Activated CD8-positive, alpha-beta memory T cell treated with anti-CD3 and anti-CD28 coated beads, Interleukin-2, amount 50 U/mL, for 48 hours (primary cell): ENCODE results near the gene PAQR4.
A peak's percentile ranks its signal among the peaks of the same experiment; 100 is the strongest.

Experiments used
- DNase-seq: peaks from one replicate; pipeline ENCODE4 v3.0.0-alpha.2; 2020

PAQR4 gene

DNA sequence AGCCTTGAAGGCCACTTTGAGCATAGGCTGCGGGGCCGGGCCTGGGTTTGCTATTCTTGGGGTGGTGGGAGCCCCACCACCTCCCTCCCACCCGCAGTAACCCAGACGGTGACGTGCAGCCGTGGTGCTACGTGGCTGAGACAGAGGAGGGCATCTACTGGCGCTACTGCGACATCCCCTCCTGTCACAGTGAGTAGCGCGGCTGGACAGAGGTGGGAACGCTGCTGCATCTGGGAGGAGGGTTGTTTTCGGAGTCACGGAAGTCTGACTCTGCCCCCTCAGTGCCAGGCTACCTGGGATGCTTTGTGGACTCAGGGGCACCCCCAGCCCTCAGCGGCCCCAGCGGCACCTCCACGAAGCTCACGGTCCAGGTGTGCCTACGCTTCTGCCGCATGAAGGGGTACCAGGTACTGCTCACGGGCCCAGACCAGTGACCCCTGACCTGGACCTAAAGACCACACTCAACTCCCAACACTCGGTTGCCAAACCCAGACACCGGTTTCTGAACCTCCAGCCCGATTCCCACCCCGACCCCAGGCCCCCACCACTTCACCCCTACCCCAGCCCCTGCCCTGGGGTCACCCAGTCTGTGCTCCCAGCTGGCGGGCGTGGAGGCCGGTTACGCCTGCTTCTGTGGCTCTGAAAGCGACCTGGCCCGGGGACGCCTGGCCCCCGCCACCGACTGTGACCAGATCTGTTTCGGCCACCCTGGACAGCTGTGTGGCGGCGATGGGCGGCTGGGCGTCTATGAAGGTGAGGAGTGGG lies 2.9 kb upstream of the PAQR4 start:
- no peak for DNase-seq

- DNase-seq, result no peak
Observed at GRCh38 chr16:2966808-2967191, 2.3 kb upstream of the PAQR4 start.

DNA sequence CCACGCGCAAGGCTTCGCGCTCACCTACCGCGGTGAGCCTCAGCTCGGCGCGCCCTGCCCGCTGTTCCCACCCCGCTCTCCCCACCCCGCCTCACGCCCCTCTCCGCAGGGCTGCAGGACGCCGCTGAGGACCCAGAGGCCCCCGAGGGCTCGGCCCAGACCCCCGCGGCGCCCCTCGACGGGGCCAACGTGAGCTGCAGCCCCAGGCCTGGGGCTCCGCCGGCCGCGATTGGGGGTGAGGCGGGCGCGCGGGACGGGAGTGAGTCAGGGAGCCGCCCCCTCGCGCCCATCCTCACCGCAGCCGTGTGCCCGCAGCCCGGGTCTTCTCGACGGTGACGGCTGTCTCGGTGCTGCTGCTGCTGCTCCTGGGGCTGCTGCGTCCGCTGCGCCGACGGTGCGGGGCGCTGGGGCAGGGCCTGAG lies 1.9 kb upstream of the PAQR4 start:
- no peak for DNase-seq

DNA sequence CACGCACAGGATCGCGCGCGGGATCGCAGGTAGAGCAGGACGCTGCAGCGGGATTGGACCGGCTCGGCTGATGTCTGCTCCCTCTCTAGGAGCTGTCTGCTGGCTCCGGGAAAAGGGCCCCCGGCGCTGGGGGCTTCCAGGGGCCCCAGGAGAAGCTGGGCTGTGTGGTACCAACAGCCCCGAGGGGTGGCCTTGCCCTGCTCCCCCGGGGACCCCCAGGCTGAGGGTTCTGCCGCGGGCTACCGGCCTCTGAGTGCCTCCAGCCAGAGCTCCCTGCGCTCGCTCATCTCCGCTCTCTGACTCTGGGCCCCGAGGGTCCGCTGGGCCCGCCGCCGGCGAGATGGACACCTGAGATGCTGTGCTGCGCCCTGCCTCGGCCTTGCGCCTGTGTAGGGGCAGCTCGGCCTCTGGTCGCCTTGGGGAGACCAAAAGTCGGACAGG lies 1.4 kb upstream of the PAQR4 start:
- no peak for DNase-seq

DNA sequence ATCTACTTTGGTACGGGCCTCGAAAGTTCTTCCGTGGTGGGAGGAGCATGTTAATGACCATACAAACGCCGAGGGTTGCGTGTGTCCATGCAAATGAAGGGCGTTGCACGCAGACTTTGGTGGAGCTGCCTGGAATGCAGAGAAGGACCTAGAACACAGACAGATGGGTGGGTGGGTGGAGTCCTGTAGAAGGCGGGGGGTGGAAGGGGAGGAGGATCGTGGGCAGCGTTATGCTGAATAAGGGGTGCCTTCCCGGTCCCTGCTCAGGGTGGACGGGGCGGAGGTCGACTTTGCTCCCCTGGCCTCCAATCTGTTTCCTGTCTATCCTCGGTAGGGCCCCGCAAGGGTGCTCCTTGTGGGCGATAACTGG lies 795 bp upstream of the PAQR4 start:
- no peak for DNase-seq

GRCh38 chr16:2969545-2970521 lies 685 bp downstream of the PAQR4 start:
- DNase-seq, result peak; percentile 93

DNA sequence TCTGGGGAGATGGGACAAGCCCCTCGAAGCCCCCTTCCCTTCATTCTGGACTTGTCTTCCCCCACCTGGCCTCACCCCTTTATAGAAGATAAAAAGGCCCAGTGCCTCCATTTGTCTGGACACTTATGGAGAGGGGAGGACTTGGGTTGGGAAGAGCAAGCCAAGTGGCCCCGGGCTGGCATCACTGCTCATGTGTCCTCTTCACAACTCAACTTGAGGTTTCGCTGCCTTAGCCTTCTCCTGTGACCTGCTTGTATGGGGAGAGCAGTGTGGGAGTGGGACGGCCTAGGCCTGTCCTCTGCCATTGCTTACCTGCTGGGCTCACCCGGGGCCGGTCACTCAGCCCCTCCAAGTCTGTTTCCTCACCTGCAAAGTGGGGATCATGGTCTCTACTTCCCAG lies 1.4 kb downstream of the PAQR4 start:
- no peak for DNase-seq

- DNase-seq, result peak; percentile 63
Observed at GRCh38 chr16:2971134-2971984, 2.2 kb downstream of the PAQR4 start.

GRCh38 chr16:2971985-2972784 lies 3.0 kb downstream of the PAQR4 start:
- DNase-seq, result no peak

DNA sequence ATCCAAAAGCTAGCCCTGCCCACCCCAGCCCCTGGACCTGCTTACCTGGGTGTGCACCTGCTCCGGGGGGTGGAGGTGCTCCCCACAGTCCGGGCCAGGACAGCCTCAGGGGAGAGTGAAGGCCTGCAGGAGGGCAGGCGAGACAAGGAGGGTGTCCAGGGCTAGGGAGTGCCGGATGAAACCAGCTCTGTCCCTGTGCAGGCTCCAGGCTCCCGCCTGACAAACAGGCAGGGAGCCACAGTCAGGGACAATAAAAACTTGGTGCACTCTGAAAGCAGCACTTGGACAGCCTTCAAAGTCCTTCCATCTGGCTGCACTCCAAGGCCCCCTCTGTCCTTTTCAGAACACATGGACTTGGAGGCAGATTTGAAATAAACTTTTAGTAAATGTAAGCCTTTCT lies 3.9 kb downstream of the PAQR4 start:
- no peak for DNase-seq

DNA sequence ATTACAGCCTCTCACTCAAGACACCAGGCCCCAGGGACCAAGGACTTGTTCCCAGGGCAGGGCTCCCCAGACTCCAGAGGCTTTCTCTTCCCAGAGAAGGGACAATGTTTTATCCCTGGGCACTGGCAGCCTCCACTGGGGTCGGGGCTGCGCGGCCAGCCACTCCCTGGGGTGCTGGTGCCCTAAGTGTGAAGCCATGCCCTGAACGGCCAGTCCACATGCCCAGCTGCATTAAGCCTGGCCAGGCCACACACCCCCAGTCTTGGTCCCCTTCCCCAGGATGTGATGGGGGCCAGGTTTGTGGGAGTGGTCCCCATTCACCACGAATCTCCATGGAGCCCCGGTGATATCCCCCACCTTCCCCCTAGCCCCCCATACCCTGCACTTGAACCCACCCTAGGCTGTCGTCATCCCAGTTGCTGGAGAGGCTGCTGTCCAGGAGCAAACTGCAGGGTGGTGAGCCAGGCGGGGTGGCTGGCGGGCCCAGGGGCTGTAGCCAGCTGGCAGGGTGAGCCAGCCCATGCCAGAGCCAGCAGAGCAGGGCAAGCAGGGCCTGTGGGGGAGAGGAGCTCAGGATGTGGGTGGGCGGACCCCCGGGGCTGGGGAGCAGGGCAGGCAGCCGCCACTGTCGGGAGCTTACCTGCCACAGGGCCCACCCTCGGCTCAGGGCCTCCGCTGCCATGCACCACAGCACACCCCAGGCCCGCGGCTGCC lies 4.6 kb downstream of the PAQR4 start:
- no peak for DNase-seq

DNA sequence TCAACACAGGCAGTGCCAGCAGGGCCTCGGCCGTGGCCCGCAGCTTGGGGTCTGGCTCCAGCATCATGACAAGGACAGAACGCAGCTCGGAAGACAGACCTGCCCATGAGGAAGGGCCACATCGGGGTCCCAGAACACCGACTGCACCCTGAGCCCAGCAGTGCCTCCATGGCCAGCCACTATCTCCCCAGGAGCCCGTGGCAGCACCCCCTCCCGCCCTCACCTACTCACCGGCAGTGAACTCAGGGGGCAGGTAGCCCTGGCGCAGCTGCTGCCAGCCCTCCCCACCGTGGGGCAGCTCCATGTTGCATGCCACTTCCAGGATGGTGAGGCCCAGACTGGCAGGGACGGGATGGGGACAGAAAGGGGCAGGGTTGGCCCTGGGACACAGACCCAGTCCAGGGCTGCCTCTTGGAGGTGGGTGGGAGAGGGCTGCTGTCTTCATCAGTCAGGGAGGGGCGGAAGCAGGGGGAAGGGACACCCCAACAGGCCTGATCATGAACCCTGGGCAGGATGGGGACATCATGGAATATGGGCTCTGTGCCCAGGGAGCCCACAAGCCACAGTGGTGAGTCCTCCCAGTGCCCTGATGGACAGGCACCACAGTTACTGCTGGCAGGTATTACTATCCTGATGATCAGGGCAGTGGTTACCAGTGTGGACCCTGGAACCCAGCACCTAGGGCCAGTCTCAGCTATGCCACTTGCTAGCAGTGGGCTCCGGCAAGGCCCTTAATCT lies 5.3 kb downstream of the PAQR4 start:
- no peak for DNase-seq

- DNase-seq, result no peak
Observed at GRCh38 chr16:2975161-2975795, 6.1 kb downstream of the PAQR4 start.

- DNase-seq, result no peak
Observed at GRCh38 chr16:2976201-2976600, 7.1 kb downstream of the PAQR4 start.

DNA sequence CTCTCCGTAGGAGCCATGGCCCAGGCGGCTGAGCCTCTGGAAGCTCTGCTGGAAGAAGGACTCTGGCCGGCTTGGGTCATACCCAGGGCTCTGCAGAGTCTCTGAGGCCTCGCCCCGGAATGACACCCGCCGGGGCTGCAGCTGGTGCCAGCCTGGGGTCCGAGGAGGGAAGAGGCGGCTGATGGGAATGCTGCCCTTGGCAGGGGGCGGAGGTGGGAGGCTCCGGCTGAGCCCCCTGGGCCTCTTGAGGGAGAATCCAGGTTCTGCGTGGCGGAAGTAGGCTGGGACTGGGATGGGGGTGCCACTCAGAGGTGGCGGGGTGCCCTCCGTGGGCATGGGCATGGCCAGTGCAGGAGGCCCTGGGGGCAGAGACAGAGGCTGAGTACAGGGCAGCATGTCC lies 7.5 kb downstream of the PAQR4 start:
- no peak for DNase-seq

- DNase-seq, result no peak
Observed at GRCh38 chr16:2977440-2977839, 8.3 kb downstream of the PAQR4 start.

DNA sequence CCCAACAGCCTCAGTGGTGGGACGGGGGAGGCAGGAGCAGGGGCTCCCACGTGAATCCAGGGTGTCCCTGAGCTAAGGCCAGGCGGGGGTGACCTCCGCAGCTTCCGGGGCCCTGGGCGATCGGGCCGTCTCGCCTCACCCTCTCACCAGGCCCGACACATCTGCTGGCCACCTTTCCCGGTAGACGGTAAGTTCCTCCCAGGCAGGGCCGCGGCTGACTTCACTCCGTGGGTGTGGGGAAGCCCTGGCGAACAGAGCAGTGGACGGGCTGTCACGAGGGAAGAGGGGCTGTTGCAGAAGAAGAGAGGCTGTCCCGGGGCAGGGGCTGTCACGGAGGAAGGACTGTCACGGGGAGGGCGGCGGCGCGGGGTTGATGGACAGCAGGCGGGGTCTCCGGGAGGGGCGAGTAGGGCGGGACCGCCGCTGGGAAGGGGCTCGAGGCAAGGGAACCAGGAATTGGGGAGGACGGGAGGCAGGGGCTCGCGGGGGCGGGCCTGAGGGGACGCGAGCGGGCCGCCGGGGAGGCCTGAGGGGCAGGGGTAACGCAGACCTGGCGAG lies 10.6 kb downstream of the PAQR4 start:
- peak; percentile 76 for DNase-seq

- DNase-seq, result peak; percentile 99
Observed at GRCh38 chr16:2980227-2981176, 11.4 kb downstream of the PAQR4 start, which contains the start of gene PKMYT1. PKMYT1 (minus strand) TSS chr16:2980446; CDS start chr16:2979657, 789 bp downstream.
